ENCODE data around the gene TAOK1. TPM values are rescaled to one million over a fixed set of nuclear protein-coding genes. Genes with fewer than 3 reads are reported as not detected.
"Not testable (repeated sequence)": the region's sequence is repeated elsewhere in the genome, so short reads cannot be mapped to it uniquely, and the experiment has no call there.

The TAOK1 gene
- total RNA-seq, 1 donor from 2014 or later, result 87.1 TPM

- no peak overlapping the region for H3K27ac Mint-ChIP-seq (ENCODE audit: unreplicated experiment)
- no peak for DNase-seq (ENCODE audit: low spot score)
- H3K27me3 Mint-ChIP-seq (ENCODE audit: low read depth), result no peaks in the 10 kb centered on the region
- peaks cover 32% of the 10 kb centered on the region for H3K4me1 Mint-ChIP-seq (ENCODE audit: low read depth)
- no peak overlapping the region for H3K4me3 Mint-ChIP-seq (ENCODE audit: unreplicated experiment)
- TF ChIP-seq CTCF (IDR thresholded peaks at IDR 0.05), result no peak
- H3K36me3 Mint-ChIP-seq (ENCODE audit: low read depth), result peaks cover 6% of the 10 kb centered on the region
- peaks cover 3% of the 10 kb centered on the region for H3K9me3 Mint-ChIP-seq (ENCODE audit: low read depth)
Observed at GRCh38 chr17:29458066-29458465, 67.9 kb downstream of the TAOK1 start.

- H3K36me3 Mint-ChIP-seq (ENCODE audit: low read depth), result peaks cover 7% of the 10 kb centered on the region
- peak overlapping the region; percentile 64 for H3K27ac Mint-ChIP-seq (ENCODE audit: unreplicated experiment)
- H3K27me3 Mint-ChIP-seq (ENCODE audit: low read depth), result no peaks in the 10 kb centered on the region
- H3K9me3 Mint-ChIP-seq (ENCODE audit: low read depth), result no peaks in the 10 kb centered on the region
- no peak for TF ChIP-seq CTCF (IDR thresholded peaks at IDR 0.05)
- H3K4me1 Mint-ChIP-seq (ENCODE audit: low read depth), result peaks cover 35% of the 10 kb centered on the region
- no peak overlapping the region for H3K4me3 Mint-ChIP-seq (ENCODE audit: unreplicated experiment)
- no peak for DNase-seq (ENCODE audit: low spot score)
Observed at GRCh38 chr17:29461483-29462206, 71.5 kb downstream of the TAOK1 start.

GRCh38 chr17:29469276-29469675 lies 79.1 kb downstream of the TAOK1 start:
- Mint-ChIP-seq H3K27ac (ENCODE audit: unreplicated experiment) (no peak overlapping the region), H3K9me3 (ENCODE audit: low read depth) (no peaks in the 10 kb centered on the region), H3K4me1 (ENCODE audit: low read depth) (no peaks in the 10 kb centered on the region), H3K27me3 (ENCODE audit: low read depth) (no peaks in the 10 kb centered on the region), H3K4me3 (ENCODE audit: unreplicated experiment) (no peak overlapping the region), H3K36me3 (ENCODE audit: low read depth) (peaks cover 20% of the 10 kb centered on the region)
- TF ChIP-seq CTCF (IDR thresholded peaks at IDR 0.05), result no peak
- no peak for DNase-seq (ENCODE audit: low spot score)

GRCh38 chr17:29473437-29473836 lies 83.3 kb downstream of the TAOK1 start:
- H3K4me1 Mint-ChIP-seq (ENCODE audit: low read depth); H3K27me3 Mint-ChIP-seq (ENCODE audit: low read depth); H3K9me3 Mint-ChIP-seq (ENCODE audit: low read depth); H3K27ac Mint-ChIP-seq (ENCODE audit: unreplicated experiment); DNase-seq (ENCODE audit: low spot score); H3K4me3 Mint-ChIP-seq (ENCODE audit: unreplicated experiment): not testable (repeated sequence)
- H3K36me3 Mint-ChIP-seq (ENCODE audit: low read depth), result peaks cover 21% of the 10 kb centered on the region

DNA sequence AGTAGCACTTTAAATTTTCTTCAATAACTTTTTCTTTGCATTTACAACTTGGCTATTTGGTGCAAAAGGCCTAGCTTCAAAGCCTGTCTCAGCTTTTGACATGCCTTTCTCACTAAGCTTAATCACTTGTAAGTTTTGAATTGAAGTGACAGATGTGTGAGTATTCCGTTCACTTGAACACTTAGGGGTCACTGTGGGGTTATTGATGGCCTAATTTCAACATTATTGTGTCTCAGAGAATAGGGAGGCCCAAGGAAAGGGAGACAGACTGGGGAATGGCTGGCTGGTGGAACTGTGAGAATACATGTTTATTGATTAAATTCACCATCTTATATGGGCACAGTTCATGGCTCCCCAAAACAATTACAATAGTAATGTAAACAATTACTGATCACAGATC lies 84.1 kb downstream of the TAOK1 start:
- TF ChIP-seq CTCF (IDR thresholded peaks at IDR 0.05), result no peak
- DNase-seq (ENCODE audit: low spot score), result no peak
- no peaks in the 10 kb centered on the region for H3K4me1 Mint-ChIP-seq (ENCODE audit: low read depth)
- H3K4me3 Mint-ChIP-seq (ENCODE audit: unreplicated experiment), result no peak overlapping the region
- H3K27me3 Mint-ChIP-seq (ENCODE audit: low read depth), result no peaks in the 10 kb centered on the region
- no peaks in the 10 kb centered on the region for H3K9me3 Mint-ChIP-seq (ENCODE audit: low read depth)
- no peak overlapping the region for H3K27ac Mint-ChIP-seq (ENCODE audit: unreplicated experiment)
- peaks cover 20% of the 10 kb centered on the region for H3K36me3 Mint-ChIP-seq (ENCODE audit: low read depth)

- H3K36me3 Mint-ChIP-seq (ENCODE audit: low read depth), result peaks cover 21% of the 10 kb centered on the region
- no peak for DNase-seq (ENCODE audit: low spot score)
- no peak overlapping the region for H3K27ac Mint-ChIP-seq (ENCODE audit: unreplicated experiment)
- no peak overlapping the region for H3K4me3 Mint-ChIP-seq (ENCODE audit: unreplicated experiment)
- no peaks in the 10 kb centered on the region for H3K4me1 Mint-ChIP-seq (ENCODE audit: low read depth)
- no peaks in the 10 kb centered on the region for H3K27me3 Mint-ChIP-seq (ENCODE audit: low read depth)
- no peaks in the 10 kb centered on the region for H3K9me3 Mint-ChIP-seq (ENCODE audit: low read depth)
- TF ChIP-seq CTCF (IDR thresholded peaks at IDR 0.05), result no peak
Observed at GRCh38 chr17:29475891-29476290, 85.7 kb downstream of the TAOK1 start.

DNA sequence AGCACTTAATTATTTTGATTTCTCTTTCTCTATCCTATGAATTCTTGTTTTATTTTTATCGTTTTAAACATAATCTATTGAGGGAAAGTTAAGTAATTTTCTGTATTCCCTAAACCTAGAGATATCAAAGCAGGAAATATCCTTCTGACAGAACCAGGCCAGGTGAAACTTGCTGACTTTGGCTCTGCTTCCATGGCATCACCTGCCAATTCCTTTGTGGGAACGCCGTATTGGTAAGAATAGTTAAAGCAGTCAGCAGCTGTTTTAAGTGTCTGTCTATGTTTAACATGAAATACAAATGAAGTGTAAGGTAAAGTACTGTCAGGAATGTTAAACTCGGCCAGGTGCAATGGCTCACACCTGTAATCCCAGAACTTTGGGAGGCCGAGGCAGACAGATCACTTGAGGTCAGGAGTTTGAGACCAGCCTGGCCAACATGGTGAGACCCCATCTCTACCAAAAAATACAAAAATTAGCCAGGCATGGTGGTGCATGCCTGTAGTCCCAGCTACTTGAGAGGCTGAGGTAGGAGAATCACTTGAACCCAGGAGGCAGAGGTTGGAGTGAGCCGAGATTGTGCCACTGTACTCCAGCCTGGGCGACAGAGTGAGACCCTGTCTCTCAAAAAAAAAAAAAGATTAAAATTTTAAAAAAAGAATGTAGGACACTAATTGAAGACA lies 90.2 kb downstream of the TAOK1 start:
- not testable (repeated sequence) for DNase-seq (ENCODE audit: low spot score); H3K27me3 Mint-ChIP-seq (ENCODE audit: low read depth)

More for the DNA sequence above, 90.2 kb downstream of the TAOK1 start:
- not testable (repeated sequence) for H3K36me3 Mint-ChIP-seq (ENCODE audit: low read depth); H3K27ac Mint-ChIP-seq (ENCODE audit: unreplicated experiment); H3K4me3 Mint-ChIP-seq (ENCODE audit: unreplicated experiment); H3K9me3 Mint-ChIP-seq (ENCODE audit: low read depth)
- H3K4me1 Mint-ChIP-seq (ENCODE audit: low read depth), result peaks cover 10% of the 10 kb centered on the region
